Neural progenitor cell (in vitro differentiated cells): Measurements from ENCODE around the gene NAT14. TPM values are rescaled to one million over a fixed set of nuclear protein-coding genes. Genes with fewer than 3 reads are reported as not detected.
"Not testable (repeated sequence)": the region's sequence is repeated elsewhere in the genome, so short reads cannot be mapped to it uniquely, and the experiment has no call there.

Source experiments
- DNase-seq: peaks from one replicate; pipeline ENCODE4 v3.0.0-alpha.2; 2016; ENCODE audit warnings: low spot score
- H2AFZ ChIP-seq: fragments of 200-600 bp; sonication (generic); replicated peaks from 2 replicates; pipeline ENCODE4 v1.6.1; 2016; ENCODE audit warnings: antibody characterized with exemption
- H3F3A ChIP-seq: fragments of 200-600 bp; sonication (generic); 2 replicates; pipeline ENCODE4 v1.6.1; 2016; ENCODE audit warnings: antibody characterized with exemption, low read depth
- H3K27ac ChIP-seq: fragments of 200-600 bp; sonication (generic); 2 replicates; pipeline ENCODE4 v1.5.1; 2016; ENCODE audit warnings: mild to moderate bottlenecking
- H3K27me3 ChIP-seq: fragments of 200-600 bp; sonication (generic); 2 replicates; pipeline ENCODE4 v1.6.1; 2016; ENCODE audit warnings: mild to moderate bottlenecking, moderate library complexity
- H3K36me3 ChIP-seq: fragments of 200-600 bp; sonication (generic); 2 replicates; pipeline ENCODE4 v1.5.1; 2016
- H3K4me1 ChIP-seq: fragments of 200-600 bp; sonication (generic); 2 replicates; pipeline ENCODE4 v1.6.1; 2016; ENCODE audit warnings: mixed run types
- H3K4me2 ChIP-seq: fragments of 200-600 bp; sonication (generic); 2 replicates; pipeline ENCODE4 v1.6.1; 2016
- H3K4me3 ChIP-seq: fragments of 200-600 bp; sonication (generic); 2 replicates; pipeline ENCODE4 v1.5.1; 2016
- H3K79me2 ChIP-seq: fragments of 200-600 bp; sonication (generic); 2 replicates; pipeline ENCODE4 v1.6.1; 2016; ENCODE audit warnings: low read depth
- H3K9ac ChIP-seq: fragments of 200-600 bp; sonication (generic); 2 replicates; pipeline ENCODE4 v1.6.1; 2016
- H3K9me3 ChIP-seq: fragments of 200-600 bp; sonication (generic); 2 replicates; pipeline ENCODE4 v1.5.1; 2016; ENCODE audit warnings: low read depth
- H4K20me1 ChIP-seq: fragments of 200-600 bp; sonication (generic); 2 replicates; pipeline ENCODE4 v1.6.1; 2016; ENCODE audit warnings: low read depth
- H3K27ac Mint-ChIP-seq: 3 replicates; pipeline ENCODE4 v1.8.0; 2021; ENCODE audit warnings: mixed read lengths
- H3K27me3 Mint-ChIP-seq: 2 replicates; pipeline ENCODE4 v1.8.0; 2022; ENCODE audit warnings: low read depth, mild to moderate bottlenecking, inconsistent platforms, moderate library complexity, mixed read lengths; ENCODE audit not compliant: insufficient read depth
- H3K36me3 Mint-ChIP-seq: 3 replicates; pipeline ENCODE4 v1.8.0; 2021; ENCODE audit warnings: mixed read lengths
- H3K4me1 Mint-ChIP-seq: 3 replicates; pipeline ENCODE4 v1.8.0; 2021; ENCODE audit warnings: mixed read lengths
- H3K4me3 Mint-ChIP-seq: 3 replicates; pipeline ENCODE4 v1.8.0; 2021; ENCODE audit warnings: mild to moderate bottlenecking, moderate library complexity, mixed read lengths
- H3K9me3 Mint-ChIP-seq: 3 replicates; pipeline ENCODE4 v1.8.0; 2020; ENCODE audit warnings: mixed read lengths
- CTCF ChIP-seq: fragments of 200-600 bp; sonication (generic); IDR thresholded peaks from 2 replicates; pipeline ENCODE4 v1.5.1; 2017; ENCODE audit warnings: antibody characterized with exemption, mild to moderate bottlenecking
- EZH2 ChIP-seq: fragments of 200-600 bp; sonication (generic); IDR thresholded peaks from 2 replicates; pipeline ENCODE4 v1.6.1; 2017; ENCODE audit warnings: antibody characterized with exemption, mild to moderate bottlenecking, moderate library complexity
- EZH2phosphoT487 ChIP-seq: fragments of 200-600 bp; sonication (generic); IDR thresholded peaks from 2 replicates; pipeline ENCODE4 v1.6.1; 2017; ENCODE audit warnings: antibody characterized with exemption
- total RNA-seq: library from RNA; depleted of rRNA; stranded (reverse); fragments of >200 nt; gene quantifications from 2 replicates; pipeline ENCODE4 v1.2.3, GENCODE V29; 2015; ENCODE audit warnings: low replicate concordance

Gene NAT14
- total RNA-seq, 1 donor from 2014 or later, result 16.2 TPM

GRCh38 chr19:55495646-55496349 lies 10.8 kb downstream of the NAT14 start:
- no peak overlapping the region for H3K27ac Mint-ChIP-seq

GRCh38 chr19:55496820-55497219 lies 11.8 kb downstream of the NAT14 start:
- not testable (repeated sequence) for DNase-seq, H4K20me1 ChIP-seq, H3K36me3 Mint-ChIP-seq, H3K27ac Mint-ChIP-seq, H3K9me3 Mint-ChIP-seq, H3K4me1 ChIP-seq, H3K79me2 ChIP-seq, H3K27me3 Mint-ChIP-seq, H2AFZ ChIP-seq, H3K9ac ChIP-seq, H3K4me3 Mint-ChIP-seq, H3K36me3 ChIP-seq, H3F3A ChIP-seq, H3K4me3 ChIP-seq, H3K9me3 ChIP-seq, H3K27me3 ChIP-seq, H3K27ac ChIP-seq, H3K4me2 ChIP-seq
- H3K4me1 Mint-ChIP-seq, result peaks cover 24% of the 10 kb centered on the region

More at GRCh38 chr19:55495646-55496349, 10.8 kb downstream of the NAT14 start:
- Histone ChIP-seq H4K20me1 (no peaks in the 10 kb centered on the region), H3K9ac (no peak overlapping the region), H3K4me2 (no peak overlapping the region), H3K36me3 (no peaks in the 10 kb centered on the region), H3K4me1 (no peaks in the 10 kb centered on the region), H3K4me3 (no peak overlapping the region), H3F3A (no peaks in the 10 kb centered on the region), H3K27ac (no peak overlapping the region), H3K79me2 (no peaks in the 10 kb centered on the region), H3K9me3 (no peaks in the 10 kb centered on the region), H3K27me3 (no peaks in the 10 kb centered on the region), H2AFZ (no peak overlapping the region)
- Mint-ChIP-seq H3K9me3 (no peaks in the 10 kb centered on the region), H3K4me3 (no peak overlapping the region), H3K27me3 (peaks cover 6% of the 10 kb centered on the region), H3K4me1 (peaks cover 24% of the 10 kb centered on the region), H3K36me3 (no peaks in the 10 kb centered on the region)
- TF ChIP-seq EZH2phosphoT487, result no peak
- no peak for TF ChIP-seq EZH2
- no peak for TF ChIP-seq CTCF
- DNase-seq, result no peak

- DNase-seq, result no peak
- no peak overlapping the region for H3K9ac ChIP-seq
- Mint-ChIP-seq H3K36me3 (peaks cover 6% of the 10 kb centered on the region), H3K27ac (peak overlapping the region; percentile 8), H3K27me3 (peaks cover 8% of the 10 kb centered on the region), H3K9me3 (peaks cover 7% of the 10 kb centered on the region), H3K4me1 (peaks cover 24% of the 10 kb centered on the region), H3K4me3 (peak overlapping the region; percentile 41)
- no peaks in the 10 kb centered on the region for H4K20me1 ChIP-seq
- H2AFZ ChIP-seq, result no peak overlapping the region
- TF ChIP-seq EZH2, result no peak
- TF ChIP-seq EZH2phosphoT487, result no peak
- no peak for TF ChIP-seq CTCF
- no peaks in the 10 kb centered on the region for H3K9me3 ChIP-seq
- H3K4me1 ChIP-seq, result no peaks in the 10 kb centered on the region
- no peaks in the 10 kb centered on the region for H3F3A ChIP-seq
- peaks cover 10% of the 10 kb centered on the region for H3K27me3 ChIP-seq
- H3K79me2 ChIP-seq, result no peaks in the 10 kb centered on the region
- no peaks in the 10 kb centered on the region for H3K36me3 ChIP-seq
- no peak overlapping the region for H3K4me2 ChIP-seq
- H3K27ac ChIP-seq, result no peak overlapping the region
- H3K4me3 ChIP-seq, result no peak overlapping the region
These were observed 12.8 kb downstream of the NAT14 start for GRCh38 chr19:55497763-55498162.

- H4K20me1 ChIP-seq, result no peaks in the 10 kb centered on the region
- H3K27ac Mint-ChIP-seq, result no peak overlapping the region
- peaks cover 11% of the 10 kb centered on the region for H3K9me3 Mint-ChIP-seq
- H3K27me3 ChIP-seq, result peaks cover 16% of the 10 kb centered on the region
- DNase-seq, result no peak
- no peaks in the 10 kb centered on the region for H3K36me3 ChIP-seq
- H3K4me2 ChIP-seq, result no peak overlapping the region
- H3K4me1 ChIP-seq, result no peaks in the 10 kb centered on the region
- no peaks in the 10 kb centered on the region for H3K79me2 ChIP-seq
- H3K27me3 Mint-ChIP-seq, result peaks cover 9% of the 10 kb centered on the region
- peak overlapping the region; percentile 41 for H3K4me3 Mint-ChIP-seq
- H3K4me1 Mint-ChIP-seq, result peaks cover 21% of the 10 kb centered on the region
- H3K9ac ChIP-seq, result no peak overlapping the region
- H3K4me3 ChIP-seq, result no peak overlapping the region
- H2AFZ ChIP-seq, result no peak overlapping the region
- no peaks in the 10 kb centered on the region for H3K9me3 ChIP-seq
- TF ChIP-seq CTCF, result no peak
- no peak for TF ChIP-seq EZH2phosphoT487
- no peak for TF ChIP-seq EZH2
- H3K36me3 Mint-ChIP-seq, result peaks cover 9% of the 10 kb centered on the region
- H3F3A ChIP-seq, result no peaks in the 10 kb centered on the region
- no peak overlapping the region for H3K27ac ChIP-seq
These were observed 13.4 kb downstream of the NAT14 start for GRCh38 chr19:55498246-55498840.
